Spleen (tissue), 11 donors: ENCODE results near the gene GSE1. TPM values are rescaled to one million over a fixed set of nuclear protein-coding genes. Genes with fewer than 3 reads are reported as not detected.

ENCODE experiments used
- DNase-seq: peaks from one replicate; pipeline ENCODE4 v3.0.0-alpha.2; 2020
- H3K27ac ChIP-seq, 8 donors: fragments of 200-600 bp; sonication (generic) in 7 of 8; 1 replicate in 4 of 8; 2 replicates in 4 of 8; pipeline versions ENCODE4 v1.5.0 to v1.8.0; 2016 to 2021; ENCODE audit warnings: inconsistent platforms in 4 of 8, mild to moderate bottlenecking in 4 of 8, moderate library complexity in 1 of 8
- H3K27me3 ChIP-seq, 7 donors: fragments of 200-600 bp; sonication (generic) in 6 of 7; replicated peaks in 1 of 7; 1 replicate in 4 of 7; 2 replicates in 3 of 7; pipeline versions ENCODE4 v1.5.0 to v1.8.0; 2016 to 2021; ENCODE audit warnings: inconsistent platforms in 3 of 7, mild to moderate bottlenecking in 1 of 7
- H3K36me3 ChIP-seq, 6 donors: fragments of 200-600 bp; sonication (generic) in 5 of 6; 1 replicate in 4 of 6; 2 replicates in 2 of 6; pipeline versions ENCODE4 v1.5.0 to v1.8.0; 2016 to 2021; ENCODE audit warnings: inconsistent platforms in 2 of 6
- H3K4me1 ChIP-seq, 6 donors: fragments of 200-600 bp; sonication (generic) in 5 of 6; 1 replicate in 3 of 6; 2 replicates in 3 of 6; pipeline versions ENCODE4 v1.5.0 to v1.8.0; 2016 to 2021; ENCODE audit warnings: inconsistent platforms in 3 of 6
- H3K4me3 ChIP-seq, 8 donors: fragments of 200-600 bp; sonication (generic) in 7 of 8; 1 replicate in 4 of 8; 2 replicates in 4 of 8; pipeline versions ENCODE4 v1.5.0 to v1.8.0; 2016 to 2021; ENCODE audit warnings: inconsistent platforms in 4 of 8, mild to moderate bottlenecking in 4 of 8, moderate library complexity in 2 of 8
- H3K9me3 ChIP-seq, 8 donors: fragments of 200-600 bp; sonication (generic) in 7 of 8; 1 replicate in 4 of 8; 2 replicates in 4 of 8; pipeline versions ENCODE4 v1.5.0 to v1.8.0; 2016 to 2021; ENCODE audit warnings: inconsistent platforms in 4 of 8
- POLR2A ChIP-seq, 3 donors: fragments of 450-650 bp; IDR thresholded peaks; one replicate each; pipeline ENCODE4 v1.5.1; 2017; ENCODE audit warnings: antibody characterized with exemption in 3 of 3, mild to moderate bottlenecking in 1 of 3
- POLR2AphosphoS5 ChIP-seq, 3 donors: sonication (generic); formaldehyde crosslinking; IDR thresholded peaks; one replicate each; pipeline ENCODE4 v1.5.1; 2017; ENCODE audit warnings: antibody characterized with exemption in 3 of 3
- whole genome bisulfite sequencing, 5 donors: extraction: QIAGEN DNeasy Blood & Tissue Kit in 3 of 5; methylation state at CpG; one replicate each; pipeline versions ENCODE4 v1.1.5 to v1.1.7; 2013 to 2018; 5-methylcytosine and 5-hydroxymethylcytosine counted together
- intact Hi-C: fragments of 100-400 bp; cut with DNase I; formaldehyde crosslinking; loops from one replicate; pipeline ENCODE4 v1.15.0; 2023; ENCODE audit warnings: low total_unique reads
- polyA plus RNA-seq, 3 donors: library from polyadenylated mRNA; stranded (reverse); fragments of 200-250 nt; gene quantifications; one replicate each; pipeline ENCODE4 v1.2.1, GENCODE V29; 2013
- total RNA-seq, 7 donors: library from RNA; depleted of rRNA in 3 of 7; stranded (reverse); fragments of >200 nt in 3 of 7; fragmentation: NEBNext Ultra II Directional in 4 of 7; extraction: Animal tissue kit (Norgen Biotek cat#: 25700) in 4 of 7; gene quantifications; one replicate each; pipeline versions ENCODE4 v1.1.0 to v1.2.1, GENCODE V29; 2016 to 2021
- TF ChIP-seq, protein P1 (sequence below), 11 experiments: fragments of 200-600 bp in 7 of 11; fragments of 450-650 bp in 4 of 11; sonication (generic) in 4 of 11; IDR thresholded peaks in 8 of 11; conservative IDR thresholded peaks in 3 of 11; 1 replicate in 7 of 11; 2 replicates in 4 of 11; pipeline versions ENCODE4 v1.4.0 to v1.8.0; 2016 to 2021; ENCODE audit warnings: antibody characterized with exemption in 11 of 11, inconsistent platforms in 4 of 11, mild to moderate bottlenecking in 1 of 11
- donor health status: healthy with polysubstance abuse.
- donor health status: DM: no; HTN: no; CAD: no; lungs with moderate emphysema.
- donor health status: DM: no; HTN: no; CAD: no.
- donor health status: Bipolar disorder and iron deficiency.
- donor health status: healthy.
- donor health status: DM: no; HTN: no; CAD: no.
- donor health status: DM: yes; HTN: yes; CAD: no.

Gene GSE1
- total and polyA plus RNA-seq, 10 donors, result 7.4 to 121 (median 86.3) TPM

GRCh38 chr16:85716022-85716679 is 103.0 kb downstream of the GSE1 start:
- H3K4me1 ChIP-seq, result peaks cover 0 to 45% (median 26%) of the 10 kb centered on the region in 6 donors
- H3K27me3 ChIP-seq, result peaks cover 0 to 13% (median 0%) of the 10 kb centered on the region in 7 donors
- TF ChIP-seq, protein P1, sequence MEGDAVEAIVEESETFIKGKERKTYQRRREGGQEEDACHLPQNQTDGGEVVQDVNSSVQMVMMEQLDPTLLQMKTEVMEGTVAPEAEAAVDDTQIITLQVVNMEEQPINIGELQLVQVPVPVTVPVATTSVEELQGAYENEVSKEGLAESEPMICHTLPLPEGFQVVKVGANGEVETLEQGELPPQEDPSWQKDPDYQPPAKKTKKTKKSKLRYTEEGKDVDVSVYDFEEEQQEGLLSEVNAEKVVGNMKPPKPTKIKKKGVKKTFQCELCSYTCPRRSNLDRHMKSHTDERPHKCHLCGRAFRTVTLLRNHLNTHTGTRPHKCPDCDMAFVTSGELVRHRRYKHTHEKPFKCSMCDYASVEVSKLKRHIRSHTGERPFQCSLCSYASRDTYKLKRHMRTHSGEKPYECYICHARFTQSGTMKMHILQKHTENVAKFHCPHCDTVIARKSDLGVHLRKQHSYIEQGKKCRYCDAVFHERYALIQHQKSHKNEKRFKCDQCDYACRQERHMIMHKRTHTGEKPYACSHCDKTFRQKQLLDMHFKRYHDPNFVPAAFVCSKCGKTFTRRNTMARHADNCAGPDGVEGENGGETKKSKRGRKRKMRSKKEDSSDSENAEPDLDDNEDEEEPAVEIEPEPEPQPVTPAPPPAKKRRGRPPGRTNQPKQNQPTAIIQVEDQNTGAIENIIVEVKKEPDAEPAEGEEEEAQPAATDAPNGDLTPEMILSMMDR (IDR thresholded peaks at IDR 0.05 in 8 of 11, conservative IDR thresholded peaks at IDR 0.05 in 3 of 11), result no peak
- TF ChIP-seq POLR2AphosphoS5 (IDR thresholded peaks at IDR 0.05) (no peak), POLR2A (IDR thresholded peaks at IDR 0.05) (no peak)
- H3K4me3 ChIP-seq, result no peak overlapping the region
- H3K27ac ChIP-seq, result peak overlapping the region in 5 of 8 donors; percentile 4 to 38 (median 16)
- WGBS, 5 donors, result 30 to 33% (median 32%) methylated on average over 7 to 9 of the region's 9 CpGs
- peaks cover 0 to 15% (median 11%) of the 10 kb centered on the region in 8 donors for H3K9me3 ChIP-seq
- intact Hi-C loops, result no loop called here
- H3K36me3 ChIP-seq, result peaks cover 0 to 16% (median 0%) of the 10 kb centered on the region in 6 donors
- no peak for DNase-seq

GRCh38 chr16:85716680-85717038 is 103.5 kb downstream of the GSE1 start:
- Histone ChIP-seq H3K27ac (peak overlapping the region in 4 of 8 donors; percentile 13 to 38 (median 16)), H3K36me3 (peaks cover 0 to 14% (median 0%) of the 10 kb centered on the region in 6 donors), H3K27me3 (peaks cover 0 to 13% (median 0%) of the 10 kb centered on the region in 7 donors), H3K4me3 (no peak overlapping the region), H3K9me3 (peaks cover 0 to 14% (median 11%) of the 10 kb centered on the region in 8 donors), H3K4me1 (peaks cover 0 to 47% (median 26%) of the 10 kb centered on the region in 6 donors)
- intact Hi-C loops, result no loop called here
- WGBS, 5 donors, result 35 to 50% (median 46%) methylated on average over 3 of the region's 3 CpGs
- DNase-seq, result no peak
- TF ChIP-seq POLR2AphosphoS5 (IDR thresholded peaks at IDR 0.05) (no peak), POLR2A (IDR thresholded peaks at IDR 0.05) (no peak)
- TF ChIP-seq, protein P1 (IDR thresholded peaks at IDR 0.05 in 8 of 11, conservative IDR thresholded peaks at IDR 0.05 in 3 of 11), result no peak

- peaks cover 0 to 13% (median 0%) of the 10 kb centered on the region in 7 donors for H3K27me3 ChIP-seq
- peaks cover 0 to 5% (median 0%) of the 10 kb centered on the region in 6 donors for H3K36me3 ChIP-seq
- H3K4me3 ChIP-seq, result no peak overlapping the region
- peak; percentile 85 for DNase-seq
- H3K27ac ChIP-seq, result peak overlapping the region in 2 of 8 donors; percentile 16 to 38
- intact Hi-C loops, result no loop called here
- H3K9me3 ChIP-seq, result peaks cover 0 to 4% (median 2%) of the 10 kb centered on the region in 8 donors
- TF ChIP-seq, protein P1 (IDR thresholded peaks at IDR 0.05 in 8 of 11, conservative IDR thresholded peaks at IDR 0.05 in 3 of 11), result peak in 9 of 11 experiments; percentile 21 to 70 (median 58)
- TF ChIP-seq POLR2AphosphoS5 (IDR thresholded peaks at IDR 0.05) (peak in 2 of 3 donors; percentile 27 to 53), POLR2A (IDR thresholded peaks at IDR 0.05) (no peak)
- peaks cover 0 to 47% (median 26%) of the 10 kb centered on the region in 6 donors for H3K4me1 ChIP-seq
- WGBS, 5 donors, result 30 to 44% (median 43%) methylated on average over 15 to 21 of the region's 21 CpGs
Measured at GRCh38 chr16:85717393-85718152, 104.5 kb downstream of the GSE1 start.

DNA sequence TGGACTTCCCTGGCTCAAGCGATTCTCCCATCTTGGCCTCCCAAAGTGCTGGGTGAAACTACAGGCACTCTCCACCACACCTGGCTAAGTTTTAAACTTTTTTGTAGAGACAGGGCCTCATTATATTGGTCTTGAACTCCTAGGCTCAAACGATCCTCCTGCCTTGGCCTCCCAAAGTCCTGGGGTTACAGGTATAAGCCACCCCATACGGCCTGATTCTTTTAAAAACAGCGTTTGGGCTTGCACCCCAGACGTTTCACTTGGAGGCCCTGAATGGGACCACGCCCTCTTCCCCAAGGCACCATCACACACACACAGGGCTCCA is 105.0 kb downstream of the GSE1 start:
- Histone ChIP-seq H3K4me1 (peaks cover 0 to 47% (median 26%) of the 10 kb centered on the region in 6 donors), H3K36me3 (no peaks in the 10 kb centered on the region), H3K4me3 (no peak overlapping the region), H3K9me3 (no peaks in the 10 kb centered on the region), H3K27me3 (peaks cover 0 to 13% (median 0%) of the 10 kb centered on the region in 7 donors), H3K27ac (no peak overlapping the region)
- WGBS, 5 donors, result 29 to 55% (median 44%) methylated on average over 6 of the region's 6 CpGs
- TF ChIP-seq POLR2A (IDR thresholded peaks at IDR 0.05) (no peak), POLR2AphosphoS5 (IDR thresholded peaks at IDR 0.05) (no peak)
- TF ChIP-seq, protein P1 (IDR thresholded peaks at IDR 0.05 in 8 of 11, conservative IDR thresholded peaks at IDR 0.05 in 3 of 11), result peak in 1 of 11 experiments; percentile 14
- DNase-seq, result no peak
- intact Hi-C loops, result no loop called here
